ENCODE results near the gene ADAD1. TPM values are rescaled to one million over a fixed set of nuclear protein-coding genes. Genes with fewer than 3 reads are reported as not detected.
A peak's percentile ranks its signal among the peaks of the same experiment; 100 is the strongest.
"Not testable (repeated sequence)": the region's sequence is repeated elsewhere in the genome, so short reads cannot be mapped to it uniquely, and the experiment has no call there.

Gene ADAD1
- total RNA-seq, 6 donors from 2014 or later = not detected

GRCh38 chr4:122346036-122346435, 32.8 kb upstream of the ADAD1 start:
- H3K27me3 ChIP-seq = no peaks in the 10 kb centered on the region
- peaks cover 23 to 80% (median 34%) of the 10 kb centered on the region in 4 donors for H3K36me3 ChIP-seq
- no peaks in the 10 kb centered on the region for H3K9me3 ChIP-seq
- DNase-seq (no peak), ATAC-seq (ENCODE audit: low FRiP score in 2 of 2) (no peak)
- no peak overlapping the region for H3K4me3 ChIP-seq
- no peaks in the 10 kb centered on the region for H3K4me1 ChIP-seq
- WGBS, 2 donors = 90 to 96% methylated on average over 1 of the region's 1 CpG
- H3K27ac ChIP-seq = no peak overlapping the region
- TF ChIP-seq POLR2A (IDR thresholded peaks at IDR 0.05) (no peak), POLR2AphosphoS5 (IDR thresholded peaks at IDR 0.05) (no peak), EP300 (IDR thresholded peaks at IDR 0.05) (no peak)

DNA sequence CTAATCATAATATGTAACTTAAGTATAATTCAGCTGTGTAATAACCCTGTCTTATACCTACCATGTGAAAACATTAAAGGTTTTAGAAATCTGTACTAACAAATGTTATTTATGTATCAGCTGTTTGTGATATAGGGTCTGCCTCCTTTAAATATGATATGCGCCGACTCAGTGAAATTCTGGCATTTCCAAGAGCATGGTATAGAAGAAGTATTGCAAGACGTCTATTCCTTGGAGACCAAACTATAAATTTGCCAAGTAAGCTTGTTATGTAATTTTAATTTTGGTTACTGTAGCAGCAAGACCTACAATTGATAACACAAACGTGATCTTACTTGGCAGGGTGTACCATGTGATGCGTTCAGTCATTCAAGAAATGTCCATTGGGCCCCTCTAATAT, 32.3 kb upstream of the ADAD1 start:
- no peaks in the 10 kb centered on the region for H3K27me3 ChIP-seq
- H3K27ac ChIP-seq = no peak overlapping the region
- TF ChIP-seq CTCF (IDR thresholded peaks at IDR 0.05) = no peak
- TF ChIP-seq POLR2AphosphoS5 (IDR thresholded peaks at IDR 0.05) = no peak
- TF ChIP-seq POLR2A (IDR thresholded peaks at IDR 0.05) = no peak
- TF ChIP-seq EP300 (IDR thresholded peaks at IDR 0.05) = no peak
- H3K9me3 ChIP-seq = no peaks in the 10 kb centered on the region
- WGBS, 2 donors = 91 to 98% methylated on average over 5 of the region's 5 CpGs
- no peaks in the 10 kb centered on the region for H3K4me1 ChIP-seq
- DNase-seq (no peak), ATAC-seq (ENCODE audit: low FRiP score in 2 of 2) (no peak)
- no peak overlapping the region for H3K4me3 ChIP-seq
- H3K36me3 ChIP-seq = peaks cover 23 to 83% (median 35%) of the 10 kb centered on the region in 4 donors

DNA sequence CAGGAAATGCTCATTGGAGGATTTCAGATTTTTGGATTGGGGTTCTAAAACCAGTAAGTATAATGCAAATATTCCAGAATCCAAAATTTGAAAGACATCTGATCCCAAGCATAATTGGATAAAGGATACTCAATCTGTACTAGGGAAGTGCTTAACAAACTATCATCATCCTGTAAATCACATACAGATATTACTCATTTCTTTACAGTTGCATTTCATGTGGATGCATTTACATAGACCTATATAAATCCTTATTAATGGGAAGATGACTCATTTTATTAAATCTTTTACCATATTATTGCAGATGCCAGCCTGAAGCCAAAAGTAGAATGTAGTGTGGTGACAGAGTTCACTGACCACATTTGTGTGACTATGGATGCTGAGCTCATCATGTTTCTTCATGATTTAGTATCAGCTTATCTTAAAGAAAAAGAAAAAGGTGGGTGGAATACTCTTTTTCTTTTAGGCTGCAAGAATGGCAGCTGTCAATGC, 22.4 kb upstream of the ADAD1 start:
- no peak overlapping the region for H3K27ac ChIP-seq
- peaks cover 9 to 86% (median 32%) of the 10 kb centered on the region in 4 donors for H3K36me3 ChIP-seq
- TF ChIP-seq POLR2A (IDR thresholded peaks at IDR 0.05) (no peak), EP300 (IDR thresholded peaks at IDR 0.05) (no peak), POLR2AphosphoS5 (IDR thresholded peaks at IDR 0.05) (no peak), CTCF (IDR thresholded peaks at IDR 0.05) (no peak)
- ATAC-seq (ENCODE audit: low FRiP score in 2 of 2) (no peak), DNase-seq (no peak)
- H3K27me3 ChIP-seq = no peaks in the 10 kb centered on the region
- no peaks in the 10 kb centered on the region for H3K9me3 ChIP-seq
- no peak overlapping the region for H3K4me3 ChIP-seq
- H3K4me1 ChIP-seq = no peaks in the 10 kb centered on the region

GRCh38 chr4:122360754-122361153, 18.1 kb upstream of the ADAD1 start:
- H3K4me1 ChIP-seq = no peaks in the 10 kb centered on the region
- H3K36me3 ChIP-seq = peaks cover 4 to 64% (median 19%) of the 10 kb centered on the region in 4 donors
- H3K27me3 ChIP-seq = no peaks in the 10 kb centered on the region
- ATAC-seq (ENCODE audit: low FRiP score in 2 of 2) = no peak
- TF ChIP-seq POLR2A (IDR thresholded peaks at IDR 0.05) (no peak), POLR2AphosphoS5 (IDR thresholded peaks at IDR 0.05) (no peak), EP300 (IDR thresholded peaks at IDR 0.05) (no peak), CTCF (IDR thresholded peaks at IDR 0.05) (no peak)
- DNase-seq = no peak
- H3K9me3 ChIP-seq = peaks cover 0 to 8% (median 3%) of the 10 kb centered on the region in 4 donors
- no peak overlapping the region for H3K4me3 ChIP-seq
- WGBS, 2 donors = 94 to 95% methylated on average over 3 of the region's 3 CpGs
- H3K27ac ChIP-seq = no peak overlapping the region

GRCh38 chr4:122364700-122365404, 14.0 kb upstream of the ADAD1 start:
- peaks cover 0 to 32% (median 8%) of the 10 kb centered on the region in 4 donors for H3K36me3 ChIP-seq
- WGBS, 2 donors = 92 to 93% methylated on average over 10 to 16 of the region's 18 CpGs
- ATAC-seq (ENCODE audit: low FRiP score in 2 of 2) (no peak), DNase-seq (peak in 1 of 2 donors; percentile 3)
- no peaks in the 10 kb centered on the region for H3K27me3 ChIP-seq
- H3K4me3 ChIP-seq = no peak overlapping the region
- TF ChIP-seq CTCF (IDR thresholded peaks at IDR 0.05) (no peak), EP300 (IDR thresholded peaks at IDR 0.05) (no peak), POLR2AphosphoS5 (IDR thresholded peaks at IDR 0.05) (no peak), POLR2A (IDR thresholded peaks at IDR 0.05) (no peak)
- peaks cover 0 to 15% (median 6%) of the 10 kb centered on the region in 4 donors for H3K9me3 ChIP-seq
- no peak overlapping the region for H3K27ac ChIP-seq
- no peaks in the 10 kb centered on the region for H3K4me1 ChIP-seq

GRCh38 chr4:122368786-122369185, 10.0 kb upstream of the ADAD1 start:
- DNase-seq, H3K36me3 ChIP-seq: not testable (repeated sequence)
- WGBS, 2 donors = 74 to 78% methylated on average over 3 of the region's 3 CpGs

More at GRCh38 chr4:122368786-122369185, 10.0 kb upstream of the ADAD1 start:
- H3K4me3 ChIP-seq; ATAC-seq (ENCODE audit: low FRiP score in 2 of 2); H3K4me1 ChIP-seq; H3K27me3 ChIP-seq; H3K27ac ChIP-seq: not testable (repeated sequence)
- peaks cover 0 to 15% (median 6%) of the 10 kb centered on the region in 4 donors for H3K9me3 ChIP-seq
